Spleen (tissue), 11 donors: Measurements from ENCODE around the gene ANKRD42. TPM values are rescaled to one million over a fixed set of nuclear protein-coding genes. Genes with fewer than 3 reads are reported as not detected.

ENCODE experiments used
- DNase-seq: peaks from one replicate; pipeline ENCODE4 v3.0.0-alpha.2; 2020
- H3K27ac ChIP-seq, 8 donors: fragments of 200-600 bp; sonication (generic) in 7 of 8; 1 replicate in 4 of 8; 2 replicates in 4 of 8; pipeline versions ENCODE4 v1.5.0 to v1.8.0; 2016 to 2021; ENCODE audit warnings: inconsistent platforms in 4 of 8, mild to moderate bottlenecking in 4 of 8, moderate library complexity in 1 of 8
- H3K27me3 ChIP-seq, 7 donors: fragments of 200-600 bp; sonication (generic) in 6 of 7; replicated peaks in 1 of 7; 1 replicate in 4 of 7; 2 replicates in 3 of 7; pipeline versions ENCODE4 v1.5.0 to v1.8.0; 2016 to 2021; ENCODE audit warnings: inconsistent platforms in 3 of 7, mild to moderate bottlenecking in 1 of 7
- H3K36me3 ChIP-seq, 6 donors: fragments of 200-600 bp; sonication (generic) in 5 of 6; 1 replicate in 4 of 6; 2 replicates in 2 of 6; pipeline versions ENCODE4 v1.5.0 to v1.8.0; 2016 to 2021; ENCODE audit warnings: inconsistent platforms in 2 of 6
- H3K4me1 ChIP-seq, 6 donors: fragments of 200-600 bp; sonication (generic) in 5 of 6; 1 replicate in 3 of 6; 2 replicates in 3 of 6; pipeline versions ENCODE4 v1.5.0 to v1.8.0; 2016 to 2021; ENCODE audit warnings: inconsistent platforms in 3 of 6
- H3K4me3 ChIP-seq, 8 donors: fragments of 200-600 bp; sonication (generic) in 7 of 8; 1 replicate in 4 of 8; 2 replicates in 4 of 8; pipeline versions ENCODE4 v1.5.0 to v1.8.0; 2016 to 2021; ENCODE audit warnings: inconsistent platforms in 4 of 8, mild to moderate bottlenecking in 4 of 8, moderate library complexity in 2 of 8
- H3K9me3 ChIP-seq, 8 donors: fragments of 200-600 bp; sonication (generic) in 7 of 8; 1 replicate in 4 of 8; 2 replicates in 4 of 8; pipeline versions ENCODE4 v1.5.0 to v1.8.0; 2016 to 2021; ENCODE audit warnings: inconsistent platforms in 4 of 8
- POLR2A ChIP-seq, 3 donors: fragments of 450-650 bp; IDR thresholded peaks; one replicate each; pipeline ENCODE4 v1.5.1; 2017; ENCODE audit warnings: antibody characterized with exemption in 3 of 3, mild to moderate bottlenecking in 1 of 3
- POLR2AphosphoS5 ChIP-seq, 3 donors: sonication (generic); formaldehyde crosslinking; IDR thresholded peaks; one replicate each; pipeline ENCODE4 v1.5.1; 2017; ENCODE audit warnings: antibody characterized with exemption in 3 of 3
- WGBS, 5 donors: extraction: QIAGEN DNeasy Blood & Tissue Kit in 3 of 5; methylation state at CpG; one replicate each; pipeline versions ENCODE4 v1.1.5 to v1.1.7; 2013 to 2018; 5-methylcytosine and 5-hydroxymethylcytosine counted together
- intact Hi-C: fragments of 100-400 bp; cut with DNase I; formaldehyde crosslinking; loops from one replicate; pipeline ENCODE4 v1.15.0; 2023; ENCODE audit warnings: low total_unique reads
- polyA plus RNA-seq, 3 donors: library from polyadenylated mRNA; stranded (reverse); fragments of 200-250 nt; gene quantifications; one replicate each; pipeline ENCODE4 v1.2.1, GENCODE V29; 2013
- total RNA-seq, 7 donors: library from RNA; depleted of rRNA in 3 of 7; stranded (reverse); fragments of >200 nt in 3 of 7; fragmentation: NEBNext Ultra II Directional in 4 of 7; extraction: Animal tissue kit (Norgen Biotek cat#: 25700) in 4 of 7; gene quantifications; one replicate each; pipeline versions ENCODE4 v1.1.0 to v1.2.1, GENCODE V29; 2016 to 2021
- TF ChIP-seq, protein P1 (sequence below), 11 experiments: fragments of 200-600 bp in 7 of 11; fragments of 450-650 bp in 4 of 11; sonication (generic) in 4 of 11; IDR thresholded peaks in 8 of 11; conservative IDR thresholded peaks in 3 of 11; 1 replicate in 7 of 11; 2 replicates in 4 of 11; pipeline versions ENCODE4 v1.4.0 to v1.8.0; 2016 to 2021; ENCODE audit warnings: antibody characterized with exemption in 11 of 11, inconsistent platforms in 4 of 11, mild to moderate bottlenecking in 1 of 11
- donor health status: healthy with polysubstance abuse.
- donor health status: DM: no; HTN: no; CAD: no; lungs with moderate emphysema.
- donor health status: DM: no; HTN: no; CAD: no.
- donor health status: Bipolar disorder and iron deficiency.
- donor health status: healthy.
- donor health status: DM: no; HTN: no; CAD: no.
- donor health status: DM: yes; HTN: yes; CAD: no.

The ANKRD42 gene
- total and polyA plus RNA-seq, 10 donors: 2.8 to 8.6 (median 6.5) TPM

DNA sequence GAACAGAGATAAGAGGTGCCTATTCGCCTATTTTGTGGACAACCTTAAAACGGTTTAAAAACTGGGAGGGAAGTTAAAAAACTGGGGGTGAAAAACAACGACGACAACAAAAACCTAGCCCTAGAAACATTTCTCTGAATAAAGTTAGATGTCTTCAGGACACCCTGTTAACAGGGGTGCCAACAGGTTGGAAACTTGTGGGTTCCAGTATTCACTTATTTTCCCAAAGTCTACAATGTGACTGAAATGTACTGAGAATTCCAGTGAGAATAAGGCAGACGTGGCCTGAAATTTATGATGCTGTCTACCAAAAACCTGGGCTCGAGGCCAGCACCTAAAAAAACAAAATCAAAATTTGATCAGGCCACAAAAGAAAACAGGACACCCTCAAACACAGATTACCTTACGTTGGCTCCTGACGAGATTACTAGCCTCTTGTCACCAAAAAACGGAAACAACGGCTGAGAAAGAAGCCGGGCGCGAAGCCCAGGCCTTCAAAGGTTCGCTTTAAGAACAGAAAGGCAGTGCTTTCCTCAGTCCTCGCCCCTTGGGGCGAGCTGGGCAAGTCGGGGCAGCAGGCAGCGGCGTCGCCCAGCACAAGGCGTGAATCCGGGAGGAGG, 91.7 kb downstream of the ANKRD42 start:
- H3K9me3 ChIP-seq: no peaks in the 10 kb centered on the region

DNA sequence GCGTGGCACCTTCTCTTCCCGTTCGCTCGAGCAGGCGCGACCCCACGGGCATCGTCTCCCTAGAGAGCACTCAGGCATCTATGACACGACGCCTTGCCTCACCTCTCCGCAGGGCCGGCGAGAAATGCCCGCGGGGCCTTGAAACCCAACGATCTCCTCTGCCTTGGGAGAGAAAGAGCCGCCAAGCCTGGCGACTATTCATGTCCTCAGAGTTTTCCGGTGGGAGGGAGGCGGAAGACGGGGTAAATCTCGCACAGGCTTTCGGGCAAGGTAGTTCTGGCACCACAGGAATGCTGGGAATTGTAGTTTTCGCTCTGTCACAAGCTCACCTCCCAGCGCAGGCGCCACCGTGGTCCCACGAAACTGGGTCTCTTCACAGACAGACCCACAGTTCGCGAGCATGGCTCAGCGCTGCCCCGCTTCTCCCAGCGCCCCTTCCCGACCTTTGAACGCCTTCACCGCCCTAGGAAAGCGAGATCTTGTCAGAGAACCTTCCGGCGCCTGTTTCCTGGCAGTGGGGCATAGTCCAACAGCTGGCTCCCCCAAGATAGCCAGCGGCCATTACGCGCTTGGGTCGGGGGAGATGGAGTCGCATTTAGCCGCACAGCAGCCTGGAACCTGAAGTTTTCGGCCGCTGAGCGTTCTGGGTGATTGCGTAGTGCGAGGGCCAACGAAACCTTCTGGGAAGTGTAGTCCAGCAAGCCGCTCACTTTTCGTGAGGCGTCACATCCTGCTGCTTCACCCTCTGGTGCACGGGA, 92.4 kb downstream of the ANKRD42 start, which contains the start of gene CCDC90B:
TSS of gene CCDC90B (minus strand) at position 597 of the 758 bp plus-strand sequence. CDS start at position 202, 395 bp downstream.
- Histone ChIP-seq H3K27ac (peak within 1 kb of the TSS; percentile 95 to 99 (median 97)), H3K27me3 (no peaks in the 10 kb centered on the region), H3K36me3 (peaks cover 0 to 3% (median 0%) of the 10 kb centered on the region in 6 donors), H3K4me3 (peak within 1 kb of the TSS; percentile 64 to 90 (median 82)), H3K4me1 (peaks cover 14 to 59% (median 45%) of the 10 kb centered on the region in 6 donors), H3K9me3 (no peaks in the 10 kb centered on the region)
- WGBS, 5 donors: 0% methylated on average over 34 to 55 of the region's 55 CpGs
- intact Hi-C loops: no loop called here
- peak; percentile 98 for DNase-seq
- TF ChIP-seq POLR2A (IDR thresholded peaks at IDR 0.05) (peak; percentile 63 to 90 (median 78)), POLR2AphosphoS5 (IDR thresholded peaks at IDR 0.05) (peak; percentile 97 to 99 (median 97))
- TF ChIP-seq, protein P1, sequence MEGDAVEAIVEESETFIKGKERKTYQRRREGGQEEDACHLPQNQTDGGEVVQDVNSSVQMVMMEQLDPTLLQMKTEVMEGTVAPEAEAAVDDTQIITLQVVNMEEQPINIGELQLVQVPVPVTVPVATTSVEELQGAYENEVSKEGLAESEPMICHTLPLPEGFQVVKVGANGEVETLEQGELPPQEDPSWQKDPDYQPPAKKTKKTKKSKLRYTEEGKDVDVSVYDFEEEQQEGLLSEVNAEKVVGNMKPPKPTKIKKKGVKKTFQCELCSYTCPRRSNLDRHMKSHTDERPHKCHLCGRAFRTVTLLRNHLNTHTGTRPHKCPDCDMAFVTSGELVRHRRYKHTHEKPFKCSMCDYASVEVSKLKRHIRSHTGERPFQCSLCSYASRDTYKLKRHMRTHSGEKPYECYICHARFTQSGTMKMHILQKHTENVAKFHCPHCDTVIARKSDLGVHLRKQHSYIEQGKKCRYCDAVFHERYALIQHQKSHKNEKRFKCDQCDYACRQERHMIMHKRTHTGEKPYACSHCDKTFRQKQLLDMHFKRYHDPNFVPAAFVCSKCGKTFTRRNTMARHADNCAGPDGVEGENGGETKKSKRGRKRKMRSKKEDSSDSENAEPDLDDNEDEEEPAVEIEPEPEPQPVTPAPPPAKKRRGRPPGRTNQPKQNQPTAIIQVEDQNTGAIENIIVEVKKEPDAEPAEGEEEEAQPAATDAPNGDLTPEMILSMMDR (IDR thresholded peaks at IDR 0.05 in 8 of 11, conservative IDR thresholded peaks at IDR 0.05 in 3 of 11): peak in 2 of 11 experiments; percentile 2 to 24

More for the DNA sequence above, 91.7 kb downstream of the ANKRD42 start:
- 0 to 2% (median 2%) methylated on average over 22 of the region's 22 CpGs for WGBS, 5 donors
- Histone ChIP-seq H3K4me3 (peak overlapping the region; percentile 64 to 90 (median 82)), H3K27me3 (no peaks in the 10 kb centered on the region), H3K27ac (peak overlapping the region; percentile 95 to 99 (median 97)), H3K4me1 (peaks cover 14 to 66% (median 47%) of the 10 kb centered on the region in 6 donors), H3K36me3 (peaks cover 0 to 3% (median under 1%) of the 10 kb centered on the region in 6 donors)
- intact Hi-C loops: no loop called here
- TF ChIP-seq, protein P1 (IDR thresholded peaks at IDR 0.05 in 8 of 11, conservative IDR thresholded peaks at IDR 0.05 in 3 of 11): no peak
- TF ChIP-seq POLR2A (IDR thresholded peaks at IDR 0.05): no peak
- no peak for TF ChIP-seq POLR2AphosphoS5 (IDR thresholded peaks at IDR 0.05)
- no peak for DNase-seq

DNA sequence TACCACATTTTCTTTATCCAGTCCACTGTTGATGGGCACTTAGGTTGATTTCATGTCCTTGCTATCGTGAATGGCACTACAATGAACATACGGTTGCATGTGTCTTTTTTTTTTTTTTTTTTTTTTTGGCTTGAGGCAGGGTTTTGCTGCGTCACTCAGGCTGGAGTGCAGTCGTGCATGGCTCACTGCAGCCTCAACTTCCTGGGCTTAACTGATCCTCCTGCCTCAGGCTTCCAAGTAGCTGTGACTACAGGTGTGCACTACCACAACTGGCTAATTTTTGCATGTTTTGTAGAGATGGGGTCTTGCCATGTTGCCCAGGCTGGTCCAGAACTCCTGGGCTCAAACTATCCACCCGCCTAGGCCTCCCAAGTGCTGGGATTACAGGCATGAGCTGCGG, 94.1 kb downstream of the ANKRD42 start:
- no peaks in the 10 kb centered on the region for H3K27me3 ChIP-seq
- 80 to 92% (median 84%) methylated on average over 5 to 6 of the region's 6 CpGs for WGBS, 5 donors
- intact Hi-C loops: no loop called here
- H3K9me3 ChIP-seq: no peaks in the 10 kb centered on the region
- peaks cover 0 to 3% (median 0%) of the 10 kb centered on the region in 6 donors for H3K36me3 ChIP-seq
- H3K27ac ChIP-seq: no peak overlapping the region
- H3K4me1 ChIP-seq: peaks cover 14 to 43% (median 30%) of the 10 kb centered on the region in 6 donors
- DNase-seq: no peak
- no peak overlapping the region for H3K4me3 ChIP-seq
- TF ChIP-seq POLR2A (IDR thresholded peaks at IDR 0.05) (no peak), POLR2AphosphoS5 (IDR thresholded peaks at IDR 0.05) (no peak)
- TF ChIP-seq, protein P1 (IDR thresholded peaks at IDR 0.05 in 8 of 11, conservative IDR thresholded peaks at IDR 0.05 in 3 of 11): no peak
